ENCODE data around the gene MBNL2.

MBNL2 gene

GRCh38 chr13:97253581-97254293 lies 31.6 kb downstream of the MBNL2 start:
- DNase-seq (ENCODE audit: low spot score) = no peak

GRCh38 chr13:97254816-97255215 lies 32.7 kb downstream of the MBNL2 start:
- DNase-seq (ENCODE audit: low spot score) = no peak

DNA sequence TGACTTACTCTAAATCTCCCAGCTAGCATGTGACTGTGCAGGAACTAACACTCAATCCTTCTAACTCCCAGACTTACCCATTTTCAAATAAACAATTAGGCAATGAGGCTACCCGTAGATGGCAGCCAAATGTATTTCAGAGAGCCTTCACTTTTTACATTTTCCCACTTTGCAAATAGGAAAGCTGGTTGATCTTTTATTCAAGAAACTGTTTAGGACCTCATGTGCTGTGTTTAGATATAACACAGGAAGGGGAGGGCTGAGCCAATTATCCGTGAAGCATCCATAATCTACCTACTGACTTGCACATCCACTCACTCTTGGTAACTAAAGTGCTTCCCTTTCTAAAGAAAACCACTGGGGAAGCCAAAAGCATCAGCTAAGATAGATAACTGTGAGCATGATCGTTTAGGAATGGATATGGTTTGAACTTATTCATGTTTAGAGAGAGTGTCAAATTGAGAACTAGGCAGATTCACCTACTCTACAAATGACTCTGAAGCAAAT lies 33.4 kb downstream of the MBNL2 start:
- DNase-seq (ENCODE audit: low spot score) = no peak

DNA sequence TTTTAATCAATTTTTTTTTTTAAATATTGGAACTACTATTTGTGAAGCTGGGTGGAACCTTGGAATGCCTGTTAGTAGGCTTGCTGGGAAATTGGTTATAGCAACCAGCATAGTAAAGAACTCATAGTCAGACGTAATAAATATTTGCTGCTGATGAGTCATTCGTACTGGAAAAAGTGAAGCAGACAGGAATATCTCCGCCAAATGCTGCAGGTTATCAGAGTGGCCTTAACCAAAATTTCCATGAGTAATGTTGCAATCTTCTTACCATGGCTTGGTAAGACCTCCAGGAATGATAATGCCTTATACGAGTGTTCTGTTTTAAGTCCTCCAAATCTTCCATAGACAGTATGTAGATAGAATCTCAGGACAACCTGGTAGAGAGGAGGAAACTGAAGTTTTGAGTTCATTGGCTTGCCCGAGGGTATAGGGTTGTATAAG lies 34.2 kb downstream of the MBNL2 start:
- DNase-seq (ENCODE audit: low spot score) = no peak

DNA sequence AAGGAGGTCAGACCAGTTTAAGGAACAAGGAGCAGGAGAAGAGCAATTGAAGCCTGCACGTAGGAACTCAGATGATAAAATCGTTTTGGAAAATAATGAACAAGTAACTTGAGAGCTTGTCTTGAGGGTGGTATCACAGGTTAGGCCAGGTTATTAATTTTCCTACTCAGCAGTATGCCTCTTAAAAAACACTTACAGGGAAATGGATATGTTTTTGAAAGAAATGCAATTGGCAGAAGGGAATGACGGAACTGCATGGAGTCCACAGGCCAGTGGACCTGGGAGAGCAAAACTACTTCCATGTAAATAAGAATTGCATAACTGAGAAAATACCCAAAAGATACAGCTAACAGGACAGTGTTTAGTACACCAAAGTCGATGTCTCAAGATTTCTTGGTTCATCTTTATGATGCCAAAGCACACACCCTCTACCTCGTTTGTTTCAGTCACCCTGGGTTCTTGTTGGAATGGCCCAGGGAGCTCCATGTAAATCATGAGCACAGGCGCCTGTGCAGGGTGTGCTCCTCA lies 35.2 kb downstream of the MBNL2 start:
- no peak for DNase-seq (ENCODE audit: low spot score)

DNA sequence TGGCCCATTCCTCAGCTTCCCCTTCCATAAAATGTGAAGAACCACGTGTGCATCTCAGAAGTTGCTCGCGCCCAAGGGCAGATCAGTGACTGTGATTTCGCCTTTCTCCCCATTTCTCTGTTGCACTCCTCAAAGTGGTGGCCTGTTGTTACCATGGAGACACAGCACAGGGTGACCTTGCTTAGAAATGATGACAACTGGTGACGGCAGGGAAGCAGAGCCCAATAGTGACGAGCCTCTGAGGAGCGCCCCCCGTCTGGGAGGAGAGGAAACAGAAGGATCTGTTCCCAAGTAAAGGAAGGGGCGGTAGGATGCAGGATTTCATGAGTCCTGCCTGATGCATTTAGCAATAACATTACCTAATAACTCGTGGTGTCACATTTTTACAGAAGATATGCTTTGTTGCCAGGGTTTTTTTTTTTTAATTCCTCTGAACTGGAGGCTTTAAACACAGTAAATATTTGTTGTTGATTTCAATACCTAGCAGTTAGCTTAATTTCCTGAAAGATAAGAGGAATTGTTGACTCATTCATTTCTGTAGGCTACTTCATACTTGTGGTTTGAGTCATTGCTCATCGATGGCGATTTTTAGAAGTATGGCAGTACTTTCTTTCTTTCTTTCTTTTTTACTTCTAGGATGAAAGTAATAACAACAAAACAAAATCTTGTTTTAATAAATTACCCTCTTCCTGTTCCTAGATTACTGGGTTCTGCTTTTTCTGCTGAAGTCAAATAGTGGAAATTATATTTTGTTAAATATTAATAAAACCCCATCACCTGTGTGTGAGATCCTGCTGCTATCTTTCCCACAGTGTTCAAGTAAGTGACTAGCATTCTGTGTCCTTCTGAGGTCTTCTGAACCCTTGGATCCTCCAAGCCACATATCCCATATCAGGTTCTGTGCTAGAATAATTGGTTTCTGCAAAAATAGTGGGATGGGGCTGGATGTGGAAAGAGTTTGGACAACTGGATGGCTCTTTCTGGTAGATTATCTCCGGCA lies 36.0 kb downstream of the MBNL2 start:
- peak; percentile 7 for DNase-seq (ENCODE audit: low spot score)

- no peak for DNase-seq (ENCODE audit: low spot score)
These were observed 36.7 kb downstream of the MBNL2 start for GRCh38 chr13:97258801-97259200.

DNA sequence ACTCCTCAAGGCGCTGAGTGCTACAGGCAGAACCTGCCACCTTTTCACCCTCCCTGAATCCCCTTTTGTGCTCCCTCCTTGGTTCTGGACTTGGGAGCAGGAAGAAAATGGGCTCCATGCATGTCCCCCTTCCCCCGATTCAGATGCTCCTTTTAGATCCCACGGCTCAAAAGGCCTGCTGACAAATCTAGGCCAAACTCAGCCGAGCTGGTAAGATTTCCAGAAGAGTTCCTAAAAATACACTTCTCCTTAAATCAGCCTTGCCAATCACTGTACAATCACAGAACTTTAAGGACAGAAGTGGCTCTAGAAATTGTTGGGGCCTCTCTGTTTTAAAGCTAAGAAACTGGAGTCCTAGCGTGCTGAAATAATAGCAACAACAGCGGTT lies 37.3 kb downstream of the MBNL2 start:
- no peak for DNase-seq (ENCODE audit: low spot score)

DNA sequence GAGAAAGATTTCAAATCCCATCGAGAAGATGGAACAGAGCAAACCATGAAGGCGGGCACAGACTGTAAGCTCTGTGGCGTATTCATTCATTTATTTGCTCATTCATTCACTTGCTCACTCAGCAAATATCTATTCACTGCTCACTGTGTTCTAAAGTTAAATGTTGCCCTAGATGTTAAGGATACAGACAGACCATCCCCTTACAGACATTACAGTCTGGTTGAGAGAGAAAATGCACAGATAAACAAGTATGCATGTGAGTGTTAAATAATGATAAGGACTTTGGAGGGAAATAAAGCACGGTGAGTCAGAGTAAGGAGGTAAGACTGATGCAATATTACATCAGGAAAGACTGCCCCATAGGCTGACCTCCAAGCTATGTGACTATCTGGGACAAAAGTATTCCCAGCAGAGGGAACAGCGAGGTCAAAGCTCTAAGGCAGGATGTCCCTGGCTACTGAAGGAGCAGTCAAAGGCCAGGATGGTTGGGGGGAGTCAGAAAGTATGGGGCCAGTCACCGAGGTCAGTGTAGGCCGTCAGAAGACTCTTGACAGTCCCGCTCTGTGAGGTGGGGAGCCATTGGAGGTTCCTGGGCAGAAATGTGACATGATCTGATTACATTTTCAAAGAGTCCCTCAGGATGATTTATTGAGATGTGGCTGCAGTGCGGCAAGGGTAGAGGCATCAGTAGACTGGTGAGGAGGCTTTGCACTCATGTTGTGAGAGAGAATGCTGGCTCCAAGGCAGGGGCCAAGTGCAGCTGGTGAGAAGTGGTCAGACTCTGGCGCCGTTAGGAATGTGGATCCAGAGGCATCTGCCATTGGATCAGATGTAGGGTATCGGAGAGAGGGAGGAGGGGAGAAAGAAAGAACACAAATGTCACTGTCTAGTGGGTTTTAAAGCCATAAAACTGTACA lies 37.9 kb downstream of the MBNL2 start:
- DNase-seq (ENCODE audit: low spot score) = no peak

- peak; percentile 18 for DNase-seq (ENCODE audit: low spot score)
These were observed 39.3 kb downstream of the MBNL2 start for GRCh38 chr13:97261254-97262005.

GRCh38 chr13:97262058-97262457 lies 39.9 kb downstream of the MBNL2 start:
- DNase-seq (ENCODE audit: low spot score) = no peak

DNA sequence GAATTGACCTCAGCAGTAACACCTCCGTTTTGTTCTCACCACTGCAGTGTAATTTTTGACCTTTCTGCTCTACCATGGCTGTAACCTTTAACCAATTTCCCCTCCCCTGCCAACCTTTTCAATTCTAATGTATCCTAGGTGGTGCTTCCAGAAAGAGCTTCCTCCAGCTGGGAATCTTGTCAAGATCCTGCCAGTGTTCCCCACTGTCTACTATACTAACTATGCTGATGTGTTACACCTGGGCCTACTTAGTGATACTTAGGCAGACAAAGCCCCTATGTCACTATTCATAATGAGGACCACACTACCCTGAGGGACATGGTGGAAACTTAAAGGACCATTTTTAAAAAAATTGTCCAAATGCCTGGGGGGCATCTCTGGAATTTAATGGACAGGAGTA lies 41.0 kb downstream of the MBNL2 start:
- no peak for DNase-seq (ENCODE audit: low spot score)

DNA sequence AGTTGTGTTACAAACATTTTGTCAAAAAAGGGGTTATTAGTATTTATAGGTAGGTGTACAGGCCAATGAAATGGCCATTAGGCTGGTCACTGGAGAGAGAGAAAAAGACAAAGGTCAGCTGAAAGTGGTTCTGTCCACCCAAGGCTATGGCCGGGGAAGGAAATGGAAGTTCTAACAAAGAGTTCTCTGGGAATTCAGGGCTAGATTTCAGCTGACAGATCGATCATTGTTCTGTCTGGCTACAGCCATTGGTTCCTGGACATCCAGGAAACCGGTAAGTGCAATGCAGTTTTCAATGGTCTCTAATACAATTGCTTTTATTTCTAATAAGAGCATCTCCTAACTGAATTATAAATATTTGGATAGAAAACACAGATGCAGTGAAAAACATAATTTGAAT lies 42.5 kb downstream of the MBNL2 start:
- no peak for DNase-seq (ENCODE audit: low spot score)

GRCh38 chr13:97266332-97266731 lies 44.2 kb downstream of the MBNL2 start:
- no peak for DNase-seq (ENCODE audit: low spot score)

DNA sequence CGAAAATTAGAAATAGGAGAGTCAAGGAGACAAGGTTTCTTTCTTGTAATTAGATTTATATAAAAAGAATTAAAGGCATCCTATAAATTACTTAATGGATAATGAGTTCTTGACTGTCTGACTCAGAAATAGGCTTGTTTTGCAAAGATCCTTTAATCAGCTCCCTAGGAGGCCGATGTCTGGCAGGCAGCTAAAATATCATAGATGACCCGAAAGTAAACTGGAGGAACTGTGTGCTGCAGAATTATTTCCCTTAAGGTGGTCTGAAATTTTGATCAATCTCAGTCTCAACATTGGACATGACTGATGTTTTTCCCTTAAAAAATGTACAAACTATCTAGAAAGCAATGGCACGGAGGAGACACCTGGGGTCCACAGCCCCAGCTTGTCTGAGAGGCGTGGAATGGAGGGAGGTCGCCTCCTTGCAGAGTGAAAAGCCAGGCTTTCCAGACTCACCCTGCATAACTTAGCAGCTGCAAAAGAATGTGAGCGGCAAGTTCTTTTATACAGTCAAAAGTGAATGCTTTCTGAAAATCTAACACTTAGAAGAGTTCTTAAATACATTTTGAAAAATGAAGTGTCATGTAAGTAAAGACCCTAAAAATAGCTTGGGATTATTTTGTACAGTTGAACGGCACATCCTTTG lies 44.8 kb downstream of the MBNL2 start:
- DNase-seq (ENCODE audit: low spot score) = no peak

GRCh38 chr13:97267418-97268059 lies 45.4 kb downstream of the MBNL2 start:
- DNase-seq (ENCODE audit: low spot score) = no peak

GRCh38 chr13:97268772-97269171 lies 46.6 kb downstream of the MBNL2 start:
- no peak for DNase-seq (ENCODE audit: low spot score)

DNA sequence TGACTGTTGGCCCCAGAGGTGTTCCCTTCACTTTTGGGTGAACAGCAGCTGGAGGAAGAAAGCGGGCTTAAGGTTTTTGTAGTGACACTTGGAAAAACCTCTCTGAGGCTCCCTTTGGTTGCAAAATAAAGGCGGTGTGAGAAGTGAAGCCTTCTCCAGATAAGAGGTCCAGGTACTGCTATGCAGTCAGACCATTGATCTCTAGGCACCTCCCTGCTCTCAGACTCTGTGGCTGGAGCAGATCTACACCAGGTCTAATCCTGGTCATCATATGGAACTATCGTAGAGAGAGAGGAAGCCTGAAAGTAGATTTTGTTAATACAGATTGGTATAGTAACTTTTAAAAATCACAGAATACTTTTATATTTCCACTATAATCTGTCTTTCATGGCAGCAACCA lies 47.5 kb downstream of the MBNL2 start:
- no peak for DNase-seq (ENCODE audit: low spot score)

DNA sequence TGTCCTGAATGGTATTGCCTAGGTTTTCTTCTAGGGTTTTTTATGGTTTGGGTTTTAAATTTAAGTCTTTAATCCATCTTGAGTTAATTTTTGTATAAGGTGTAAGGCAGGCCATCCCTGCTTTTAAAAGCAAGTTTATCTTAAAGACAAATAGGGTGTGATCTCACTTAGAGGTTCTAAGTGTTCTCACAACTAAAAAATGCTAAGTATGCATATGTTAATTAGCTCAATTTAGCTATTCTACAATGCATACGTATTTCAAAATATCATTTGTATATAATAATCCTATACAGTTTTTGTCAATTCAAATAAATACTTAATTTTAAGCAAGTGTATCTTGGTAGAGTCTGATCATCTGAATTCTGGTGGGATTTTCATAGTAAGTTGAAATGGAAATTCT lies 50.4 kb downstream of the MBNL2 start:
- no peak for DNase-seq (ENCODE audit: low spot score)

DNA sequence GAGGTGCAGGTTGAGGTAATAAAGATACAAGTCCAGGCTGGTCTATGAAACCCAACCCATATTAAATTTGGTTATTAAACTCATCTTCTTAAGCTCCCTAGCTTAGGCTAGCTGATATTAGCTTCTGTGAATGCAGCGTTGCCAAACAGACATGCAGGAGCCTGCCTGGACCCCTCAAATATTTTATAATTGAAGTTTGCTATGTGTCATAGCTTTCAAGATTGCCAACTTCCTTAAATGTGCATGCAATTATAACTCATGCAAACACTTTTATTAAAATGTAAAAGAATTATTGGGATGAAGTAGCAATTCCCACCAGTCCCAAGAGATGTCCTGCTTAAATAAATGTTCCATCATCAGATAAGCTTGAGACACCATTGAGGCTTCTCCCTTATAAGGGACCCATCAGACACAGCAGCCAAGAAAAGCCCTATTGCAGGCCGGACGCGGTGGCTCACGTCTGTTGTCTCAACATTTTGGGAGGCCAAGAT lies 51.3 kb downstream of the MBNL2 start:
- no peak for DNase-seq (ENCODE audit: low spot score)
